ENCODE data around the gene RNF32.

RNF32 gene

DNA sequence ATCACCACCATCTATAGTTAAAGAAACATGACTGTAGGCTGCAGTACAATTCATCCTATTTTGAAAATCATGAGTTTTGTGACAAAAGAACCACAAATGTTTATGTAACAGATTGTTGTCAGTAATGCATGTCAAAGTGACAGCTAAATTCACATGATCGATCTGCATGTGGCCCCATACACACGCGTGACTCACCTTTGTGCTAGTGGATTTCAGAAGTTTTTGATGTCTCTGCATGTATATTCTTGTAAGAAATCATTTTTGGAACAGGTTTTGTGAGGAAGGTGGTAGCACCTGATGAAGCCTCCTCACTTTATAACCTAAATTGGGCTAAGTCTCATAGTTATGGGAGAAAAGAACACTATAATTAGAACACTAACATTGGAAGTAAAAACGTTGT lies 17.1 kb downstream of the RNF32 start:
- no peak for TF ChIP-seq CTCF (IDR thresholded peaks at IDR 0.05)

DNA sequence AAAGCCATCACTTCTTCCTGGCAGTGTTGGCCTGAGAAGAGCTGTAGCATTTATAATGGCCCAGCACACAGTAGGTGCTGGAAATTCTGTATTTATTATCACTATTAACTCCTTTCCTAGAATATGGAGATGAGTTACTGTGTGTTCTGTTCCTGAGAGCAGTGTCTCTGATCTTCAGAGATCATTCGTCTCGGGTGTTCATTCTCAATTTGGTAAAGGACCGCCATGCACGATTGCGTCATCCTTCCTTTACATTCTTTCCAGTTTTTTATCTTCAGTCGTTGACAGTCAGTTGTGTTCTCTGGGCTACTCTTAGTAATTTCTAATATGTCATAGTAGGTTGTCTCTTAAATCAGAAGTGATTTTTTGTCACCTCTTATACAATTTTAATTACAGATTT lies 18.6 kb downstream of the RNF32 start:
- Histone ChIP-seq H3K27ac (no peak overlapping the region), H3K4me3 (no peak overlapping the region)
- TF ChIP-seq CTCF (IDR thresholded peaks at IDR 0.05), result no peak
- DNase-seq (ENCODE audit: low spot score), result no peak

More for the DNA sequence above, 17.1 kb downstream of the RNF32 start:
- Histone ChIP-seq H3K4me3 (no peak overlapping the region), H3K27ac (no peak overlapping the region)
- no peak for DNase-seq (ENCODE audit: low spot score)

GRCh38 chr7:156659961-156660360 lies 19.4 kb downstream of the RNF32 start:
- TF ChIP-seq CTCF (IDR thresholded peaks at IDR 0.05), result no peak

GRCh38 chr7:156661637-156662036 lies 21.1 kb downstream of the RNF32 start:
- DNase-seq (ENCODE audit: low spot score), result no peak
- no peak overlapping the region for H3K4me3 ChIP-seq
- no peak for TF ChIP-seq CTCF (IDR thresholded peaks at IDR 0.05)
- no peak overlapping the region for H3K27ac ChIP-seq

More at GRCh38 chr7:156659961-156660360, 19.4 kb downstream of the RNF32 start:
- H3K27ac ChIP-seq, result no peak overlapping the region
- no peak overlapping the region for H3K4me3 ChIP-seq
- DNase-seq (ENCODE audit: low spot score), result no peak

DNA sequence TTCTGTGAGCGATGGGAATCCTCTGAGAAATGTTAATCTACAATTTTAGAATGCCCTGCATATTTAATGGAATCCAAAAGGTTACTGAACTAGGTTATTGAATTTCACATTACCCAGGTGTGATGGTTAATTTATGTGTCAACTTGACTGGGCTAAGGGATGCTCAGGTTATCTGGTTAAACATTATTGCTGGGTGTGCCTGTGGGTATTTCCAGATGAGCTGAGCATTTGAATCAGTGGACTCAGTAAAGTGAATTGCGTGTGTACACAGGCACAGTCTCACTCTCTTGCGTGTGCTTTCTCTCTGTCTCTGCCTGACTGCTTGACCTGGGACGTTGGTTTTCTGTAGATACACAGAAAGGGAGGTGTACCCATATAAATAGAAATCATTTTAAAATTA lies 21.7 kb downstream of the RNF32 start:
- TF ChIP-seq CTCF (IDR thresholded peaks at IDR 0.05), result no peak
- H3K4me3 ChIP-seq, result no peak overlapping the region
- H3K27ac ChIP-seq, result no peak overlapping the region
- DNase-seq (ENCODE audit: low spot score), result no peak

DNA sequence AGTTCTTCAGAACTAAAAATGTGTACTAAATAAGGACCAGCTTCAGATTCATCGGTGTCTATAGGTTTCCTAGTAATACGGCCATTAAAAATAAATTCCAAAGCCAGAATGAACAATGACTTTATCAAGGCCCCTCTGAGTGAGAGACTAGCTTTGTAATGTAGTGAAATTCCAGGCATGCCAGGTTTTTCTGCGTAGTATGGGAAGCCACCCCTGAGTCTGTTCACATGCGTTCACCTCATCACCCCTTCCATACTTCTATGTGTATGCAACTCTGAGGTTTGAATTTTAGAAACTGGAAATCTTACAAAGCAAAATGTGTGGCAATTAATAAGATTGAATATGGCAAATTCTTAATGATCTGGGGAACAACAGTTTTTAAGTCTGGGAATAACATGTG lies 24.5 kb downstream of the RNF32 start:
- DNase-seq (ENCODE audit: low spot score), result no peak
- Histone ChIP-seq H3K4me3 (no peak overlapping the region), H3K27ac (no peak overlapping the region)
- TF ChIP-seq CTCF (IDR thresholded peaks at IDR 0.05), result no peak

DNA sequence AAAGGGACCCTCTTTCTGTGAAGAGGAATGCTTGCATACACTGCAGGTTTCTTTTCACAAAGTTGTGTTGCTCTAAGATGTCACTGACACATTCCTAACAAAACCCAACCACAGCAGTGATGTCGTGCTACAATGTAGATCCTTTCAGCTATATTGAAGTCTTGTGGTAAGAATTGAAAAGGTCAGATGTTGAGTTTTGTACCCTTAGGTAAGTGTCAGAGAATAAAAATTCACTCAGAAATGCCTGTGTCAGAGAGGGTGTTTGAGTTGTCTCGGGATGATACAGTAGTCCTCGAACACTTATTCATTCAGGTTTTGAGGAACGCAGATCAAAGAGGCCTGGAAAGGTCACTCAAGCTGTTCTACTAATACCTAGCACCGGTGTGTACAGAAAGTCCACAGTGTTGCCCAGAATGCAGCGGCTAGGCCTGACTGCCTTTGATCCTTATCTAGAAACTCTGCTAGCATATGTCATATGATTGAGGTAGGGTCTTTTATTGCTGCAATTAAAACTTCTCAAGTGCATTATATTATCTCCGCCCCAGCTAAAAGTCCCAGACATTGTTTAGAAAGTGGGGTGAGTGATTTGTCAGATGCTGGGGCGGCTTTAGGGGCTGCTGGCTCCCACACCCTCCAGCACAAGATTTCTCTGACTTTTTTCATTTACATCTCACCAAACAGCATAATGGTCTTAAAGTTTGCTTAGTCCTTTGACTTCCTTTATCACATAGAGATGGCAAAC lies 26.0 kb downstream of the RNF32 start:
- TF ChIP-seq CTCF (IDR thresholded peaks at IDR 0.05), result no peak
- DNase-seq (ENCODE audit: low spot score), result no peak
- Histone ChIP-seq H3K27ac (no peak overlapping the region), H3K4me3 (no peak overlapping the region)
